Skeletal muscle satellite cell (primary cell): Measurements from ENCODE around the gene INPP4A.

ENCODE experiments used
- H3K27me3 ChIP-seq: 2 replicates; pipeline ENCODE4 v1.7.0; 2013; ENCODE audit warnings: low read length; ENCODE audit not compliant: control insufficient read depth, insufficient read depth
- H3K36me3 ChIP-seq: 2 replicates; pipeline ENCODE4 v1.7.0; 2013; ENCODE audit warnings: mild to moderate bottlenecking, control low read depth, low read length; ENCODE audit not compliant: insufficient read depth
- H3K4me1 ChIP-seq: 2 replicates; pipeline ENCODE4 v1.7.0; 2013; ENCODE audit warnings: low read length; ENCODE audit not compliant: control insufficient read depth, insufficient read depth
- H3K4me2 ChIP-seq: 2 replicates; pipeline ENCODE4 v1.7.0; 2013; ENCODE audit warnings: mild to moderate bottlenecking, low read length
- H3K4me3 ChIP-seq: 2 replicates; pipeline ENCODE4 v1.7.0; 2013; ENCODE audit warnings: low read length
- H3K9ac ChIP-seq: 2 replicates; pipeline ENCODE4 v1.7.0; 2013; ENCODE audit warnings: mild to moderate bottlenecking, low read depth, low read length, moderate library complexity
- H3K9me3 ChIP-seq: replicated peaks from 2 replicates; pipeline ENCODE4 v1.7.0; 2013; ENCODE audit warnings: mild to moderate bottlenecking, control low read depth, low read length

Gene INPP4A

GRCh38 chr2:98555696-98556095 is 111.0 kb downstream of the INPP4A start:
- no peak overlapping the region for H3K4me2 ChIP-seq
- no peaks in the 10 kb centered on the region for H3K9me3 ChIP-seq
- no peak overlapping the region for H3K9ac ChIP-seq
- H3K4me1 ChIP-seq, result peaks cover 17% of the 10 kb centered on the region
- no peak overlapping the region for H3K4me3 ChIP-seq
- H3K27me3 ChIP-seq, result no peaks in the 10 kb centered on the region
- peaks cover 11% of the 10 kb centered on the region for H3K36me3 ChIP-seq

DNA sequence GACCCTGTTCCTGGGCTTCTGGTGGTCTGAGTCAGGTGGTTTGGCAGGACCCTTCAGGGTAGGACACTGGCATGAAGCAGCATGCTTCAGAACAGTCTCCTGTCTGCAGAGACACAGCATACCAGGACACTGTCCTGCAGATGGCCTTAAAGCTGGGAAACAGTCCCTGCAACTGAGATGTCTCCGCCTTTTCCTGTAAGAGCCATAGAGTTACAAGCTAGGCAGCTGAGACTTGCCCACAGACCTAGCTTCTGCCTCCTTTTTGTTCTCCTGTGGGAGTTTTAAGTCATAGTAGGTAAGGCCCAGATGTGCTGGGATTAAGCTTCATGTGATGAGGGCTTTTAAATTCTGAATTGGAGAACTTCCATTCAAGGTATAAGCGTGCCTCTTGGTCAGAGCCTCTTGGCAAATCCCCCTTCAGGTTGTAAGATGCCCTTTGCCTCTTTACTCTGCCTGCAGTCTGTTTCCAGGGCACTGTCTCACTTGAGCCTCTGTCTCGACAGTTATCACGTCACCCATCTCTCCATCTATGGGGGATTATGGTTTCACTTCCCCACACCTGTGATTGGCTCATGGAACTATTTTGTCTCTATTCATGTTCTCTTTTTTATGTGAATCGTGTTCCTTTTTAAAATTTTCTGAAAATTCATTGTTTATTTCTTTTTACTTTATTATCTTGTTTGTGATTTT is 111.8 kb downstream of the INPP4A start:
- Histone ChIP-seq H3K27me3 (no peaks in the 10 kb centered on the region), H3K4me3 (no peak overlapping the region), H3K4me1 (peaks cover 18% of the 10 kb centered on the region), H3K9me3 (no peaks in the 10 kb centered on the region), H3K4me2 (no peak overlapping the region), H3K9ac (no peak overlapping the region), H3K36me3 (peaks cover 11% of the 10 kb centered on the region)

DNA sequence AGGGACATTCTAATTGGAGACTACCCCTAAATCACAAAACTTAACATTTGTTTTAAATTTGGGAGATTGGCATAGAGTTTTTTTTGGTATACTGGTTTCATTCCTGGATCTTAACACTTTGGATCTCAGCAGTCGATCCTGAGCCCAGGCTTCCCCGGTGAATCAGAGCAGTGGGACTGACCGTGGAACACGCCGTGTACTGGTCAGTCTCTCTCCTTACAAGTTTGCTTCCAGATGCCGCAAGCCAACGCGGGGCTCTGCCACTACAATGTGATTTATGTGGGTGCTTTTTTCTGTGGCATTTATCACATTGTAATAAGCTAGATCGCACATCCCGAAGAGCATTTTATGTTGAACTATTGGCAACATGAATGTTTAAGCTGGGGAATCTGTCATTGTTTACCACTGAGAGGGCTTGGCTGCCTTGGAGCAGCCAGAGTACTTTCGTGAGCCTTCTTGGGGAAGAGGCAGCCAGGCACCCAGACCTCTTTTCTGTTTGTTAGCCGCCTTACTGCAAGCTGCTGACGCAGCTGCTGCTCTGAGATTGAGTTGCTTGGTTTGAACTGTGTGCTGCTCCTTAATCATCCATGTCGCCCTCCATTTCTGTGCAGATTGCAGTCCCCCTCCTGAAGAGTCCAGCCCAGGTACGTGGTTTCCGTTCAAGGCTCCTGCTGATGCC is 114.3 kb downstream of the INPP4A start:
- Histone ChIP-seq H3K9me3 (no peaks in the 10 kb centered on the region), H3K4me3 (no peak overlapping the region), H3K4me2 (no peak overlapping the region), H3K27me3 (no peaks in the 10 kb centered on the region), H3K4me1 (peaks cover 18% of the 10 kb centered on the region), H3K36me3 (peaks cover 7% of the 10 kb centered on the region), H3K9ac (no peak overlapping the region)

DNA sequence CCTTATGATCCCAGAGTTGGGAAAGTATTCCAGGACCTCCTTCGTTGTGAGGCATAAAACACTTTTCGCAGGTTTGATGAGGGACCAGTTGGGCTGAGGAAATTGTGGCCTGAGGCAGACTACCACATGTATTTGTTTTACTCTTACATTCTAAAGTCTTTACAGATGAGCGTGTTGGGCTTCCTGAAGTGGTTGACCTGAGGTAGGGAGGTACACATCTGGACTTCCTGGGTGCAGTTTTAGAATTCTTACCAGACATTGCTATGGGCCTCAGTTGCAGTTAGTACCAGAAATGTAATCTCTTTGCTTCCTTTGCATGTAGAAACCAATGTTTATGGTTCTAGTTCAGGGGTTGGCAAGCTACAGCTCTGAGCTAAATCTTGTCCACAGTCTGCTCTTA is 114.9 kb downstream of the INPP4A start:
- no peaks in the 10 kb centered on the region for H3K9me3 ChIP-seq
- H3K36me3 ChIP-seq, result peaks cover 1% of the 10 kb centered on the region
- H3K4me3 ChIP-seq, result no peak overlapping the region
- H3K27me3 ChIP-seq, result no peaks in the 10 kb centered on the region
- H3K4me1 ChIP-seq, result peaks cover 18% of the 10 kb centered on the region
- peak overlapping the region; percentile 64 for H3K4me2 ChIP-seq
- no peak overlapping the region for H3K9ac ChIP-seq

- H3K27me3 ChIP-seq, result no peaks in the 10 kb centered on the region
These were observed 115.7 kb downstream of the INPP4A start for GRCh38 chr2:98560256-98560771.

DNA sequence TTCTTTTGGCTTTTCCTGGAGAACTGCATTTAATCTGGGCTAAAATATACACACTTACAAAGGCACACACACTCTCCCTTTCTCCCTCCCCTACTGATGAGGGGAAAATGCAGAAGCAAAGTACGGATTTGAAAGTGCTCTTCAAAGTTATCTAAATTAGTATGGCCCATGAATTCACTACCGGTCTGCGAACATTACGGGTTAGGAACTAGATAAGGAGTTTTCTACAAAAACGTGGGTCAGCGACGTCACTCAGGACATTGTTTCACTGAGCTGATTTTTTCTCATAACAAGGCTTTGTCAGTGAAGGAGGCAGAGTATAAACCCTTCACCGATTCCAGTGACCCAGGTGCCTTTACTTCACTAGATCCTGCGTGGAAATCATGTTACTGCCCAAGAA is 116.4 kb downstream of the INPP4A start:
- no peaks in the 10 kb centered on the region for H3K27me3 ChIP-seq
- no peak overlapping the region for H3K4me3 ChIP-seq
- no peaks in the 10 kb centered on the region for H3K9me3 ChIP-seq
- peaks cover 18% of the 10 kb centered on the region for H3K4me1 ChIP-seq
- H3K9ac ChIP-seq, result no peak overlapping the region
- H3K4me2 ChIP-seq, result no peak overlapping the region
- H3K36me3 ChIP-seq, result peaks cover 2% of the 10 kb centered on the region

More at GRCh38 chr2:98560256-98560771, 115.7 kb downstream of the INPP4A start:
- peaks cover 18% of the 10 kb centered on the region for H3K4me1 ChIP-seq
- H3K9me3 ChIP-seq, result no peaks in the 10 kb centered on the region
- no peak overlapping the region for H3K4me3 ChIP-seq
- H3K9ac ChIP-seq, result no peak overlapping the region
- no peaks in the 10 kb centered on the region for H3K36me3 ChIP-seq
- H3K4me2 ChIP-seq, result peak overlapping the region; percentile 64

GRCh38 chr2:98561902-98562695 is 117.4 kb downstream of the INPP4A start:
- H3K36me3 ChIP-seq, result peaks cover 8% of the 10 kb centered on the region
- H3K27me3 ChIP-seq, result no peaks in the 10 kb centered on the region

GRCh38 chr2:98563394-98563793 is 118.7 kb downstream of the INPP4A start:
- peaks cover 10% of the 10 kb centered on the region for H3K36me3 ChIP-seq
- no peak overlapping the region for H3K4me3 ChIP-seq
- no peaks in the 10 kb centered on the region for H3K27me3 ChIP-seq
- H3K9me3 ChIP-seq, result no peaks in the 10 kb centered on the region
- peaks cover 23% of the 10 kb centered on the region for H3K4me1 ChIP-seq
- no peak overlapping the region for H3K9ac ChIP-seq
- no peak overlapping the region for H3K4me2 ChIP-seq

More at GRCh38 chr2:98561902-98562695, 117.4 kb downstream of the INPP4A start:
- H3K4me1 ChIP-seq, result peaks cover 18% of the 10 kb centered on the region
- H3K9ac ChIP-seq, result no peak overlapping the region
- no peak overlapping the region for H3K4me2 ChIP-seq
- H3K4me3 ChIP-seq, result no peak overlapping the region
- no peaks in the 10 kb centered on the region for H3K9me3 ChIP-seq

DNA sequence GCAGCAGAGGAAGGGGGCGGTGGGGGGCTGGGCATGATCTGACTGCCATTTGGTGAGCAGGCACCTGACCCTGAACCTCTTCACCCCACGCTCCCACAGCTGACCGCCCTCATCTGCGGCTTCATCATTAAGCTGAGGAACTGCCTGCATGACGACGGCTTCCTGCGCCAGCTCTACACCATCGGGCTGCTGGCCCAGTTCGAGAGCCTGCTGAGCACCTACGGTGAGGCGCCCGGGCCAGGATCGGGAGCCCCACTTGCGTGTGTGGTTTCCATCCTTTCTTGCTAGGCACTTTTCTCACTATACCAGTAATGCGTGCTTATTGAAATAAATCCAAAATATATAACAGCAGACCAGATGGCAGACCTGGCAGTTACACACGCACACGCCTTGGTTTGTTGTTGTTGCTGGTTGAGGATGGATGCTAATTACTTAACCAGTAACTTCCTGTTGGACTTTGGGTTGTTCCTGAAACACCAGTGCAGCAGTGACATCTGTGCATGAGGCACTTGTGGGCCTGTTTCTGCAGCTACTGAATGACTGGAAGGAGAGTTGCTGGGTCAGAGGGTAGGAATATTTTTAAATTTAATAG is 120.0 kb downstream of the INPP4A start:
- Histone ChIP-seq H3K27me3 (no peaks in the 10 kb centered on the region), H3K9me3 (no peaks in the 10 kb centered on the region), H3K4me1 (peaks cover 19% of the 10 kb centered on the region), H3K36me3 (peaks cover 23% of the 10 kb centered on the region), H3K4me3 (no peak overlapping the region), H3K9ac (no peak overlapping the region), H3K4me2 (no peak overlapping the region)

DNA sequence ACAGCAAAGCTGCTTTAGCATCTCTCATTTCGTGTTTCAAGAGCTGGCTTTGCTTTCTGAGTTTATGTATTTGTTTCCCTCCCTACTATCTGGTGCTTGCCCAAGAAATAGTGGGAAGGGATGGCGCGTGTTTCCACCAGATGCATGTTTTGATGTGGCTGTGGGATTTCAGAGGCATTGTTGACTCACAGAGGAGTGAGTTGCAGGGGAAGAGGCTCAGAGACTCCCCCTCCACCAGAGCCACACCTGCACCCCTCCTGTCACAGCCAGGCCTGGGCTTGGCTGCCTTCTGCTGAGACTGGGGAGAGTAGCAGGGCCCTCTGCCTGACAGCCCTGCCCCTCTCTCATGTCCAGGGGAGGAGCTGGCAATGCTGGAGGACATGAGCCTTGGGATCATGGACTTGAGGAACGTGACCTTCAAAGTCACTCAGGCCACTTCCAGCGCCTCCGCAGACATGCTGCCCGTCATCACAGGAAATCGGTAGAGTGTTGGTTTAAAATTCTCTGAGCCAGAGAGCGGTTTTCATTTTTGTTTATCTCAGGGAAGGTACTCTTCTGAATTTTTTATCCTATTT is 120.7 kb downstream of the INPP4A start:
- Histone ChIP-seq H3K4me1 (peaks cover 12% of the 10 kb centered on the region), H3K27me3 (no peaks in the 10 kb centered on the region), H3K9ac (no peak overlapping the region), H3K9me3 (no peaks in the 10 kb centered on the region), H3K36me3 (peaks cover 29% of the 10 kb centered on the region), H3K4me3 (no peak overlapping the region), H3K4me2 (no peak overlapping the region)

DNA sequence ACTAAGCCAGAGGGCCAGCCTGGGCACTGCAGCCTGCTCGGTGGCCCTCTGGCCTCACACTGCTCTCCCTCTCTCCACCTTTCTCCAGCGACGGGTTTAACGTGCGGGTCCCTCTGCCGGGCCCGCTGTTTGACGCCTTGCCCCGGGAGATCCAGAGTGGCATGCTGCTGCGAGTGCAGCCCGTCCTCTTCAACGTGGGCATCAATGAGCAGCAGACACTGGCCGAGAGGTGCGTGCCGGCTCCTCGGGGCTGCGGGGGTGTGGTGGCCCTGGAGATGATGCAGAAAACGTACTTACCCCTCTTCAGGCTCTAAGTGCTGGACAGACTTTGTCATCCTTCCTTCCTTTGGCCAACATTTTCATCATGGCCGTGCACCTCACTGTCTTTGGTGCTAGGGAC is 121.3 kb downstream of the INPP4A start:
- Histone ChIP-seq H3K27me3 (no peaks in the 10 kb centered on the region), H3K9ac (no peak overlapping the region), H3K4me2 (no peak overlapping the region), H3K4me3 (no peak overlapping the region), H3K36me3 (peaks cover 29% of the 10 kb centered on the region), H3K4me1 (peaks cover 8% of the 10 kb centered on the region), H3K9me3 (no peaks in the 10 kb centered on the region)
